Measurements from ENCODE around the gene PEMT.
"Not testable (repeated sequence)": the region's sequence is repeated elsewhere in the genome, so short reads cannot be mapped to it uniquely, and the experiment has no call there.

PEMT gene

DNA sequence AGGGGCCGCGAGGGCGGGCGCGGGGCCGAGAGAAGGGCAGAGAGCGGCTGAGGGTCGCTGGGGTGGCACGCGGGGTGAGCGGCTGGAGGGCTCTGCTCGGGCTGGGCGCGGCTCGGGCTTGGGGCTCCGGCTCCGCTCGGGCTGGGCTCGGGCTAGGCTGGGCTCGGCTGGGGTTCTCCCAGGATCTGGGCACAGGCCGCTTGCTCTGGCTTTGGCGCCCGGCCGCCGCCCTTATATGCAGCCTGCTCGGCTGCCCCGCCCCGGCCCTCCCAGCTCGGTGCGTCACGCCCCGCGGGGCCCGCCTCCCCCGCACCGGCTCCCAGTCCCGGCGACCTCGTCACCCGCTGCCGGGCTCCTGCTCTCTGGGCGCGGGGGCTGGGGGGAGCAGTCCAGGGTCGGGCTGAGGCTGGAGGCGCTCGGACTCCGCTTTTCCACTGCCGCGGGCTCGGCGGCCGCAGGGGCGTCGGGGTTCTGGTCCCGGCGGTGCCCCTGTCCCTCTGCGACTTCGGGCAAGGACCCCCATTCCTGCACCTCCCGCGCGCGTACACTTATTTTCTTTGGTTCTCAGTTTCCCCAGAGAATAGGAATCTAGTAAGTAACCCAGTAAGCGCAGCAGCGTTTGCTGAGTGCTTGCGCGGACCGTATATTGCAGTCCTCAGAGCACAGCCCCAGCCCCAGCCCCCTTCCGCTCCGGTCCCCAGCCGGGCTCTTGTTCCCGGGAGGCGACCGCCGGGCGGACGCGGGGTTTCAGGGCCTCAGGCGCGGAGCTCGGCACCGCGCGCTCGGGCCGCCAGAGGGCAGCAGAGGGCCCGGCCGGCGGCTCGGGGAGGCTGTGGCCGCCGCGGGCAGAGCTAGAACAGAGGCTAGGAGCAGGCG, 95.1 kb downstream of the PEMT start, which contains the start of gene RASD1:
Gene RASD1, minus strand, starts transcription at position 207 of the 876 bp plus-strand sequence. CDS start 214 bp downstream, outside the sequence.
- H3K27me3 Mint-ChIP-seq: peaks cover 6 to 9% of the 10 kb centered on the region in 2 donors
- H3K4me3 Mint-ChIP-seq: peak within 1 kb of the TSS; percentile 78 to 82
- ATAC-seq (replicated peaks) (peak; percentile 83), DNase-seq (peak; percentile 65 to 78 (median 73))
- H3K4me1 Mint-ChIP-seq (ENCODE audit: low read depth in 2 of 2): peaks cover 7 to 14% of the 10 kb centered on the region in 2 donors
- no peaks in the 10 kb centered on the region for H3K9me3 Mint-ChIP-seq
- H3K27ac Mint-ChIP-seq: peak within 1 kb of the TSS; percentile 58 to 64
- peaks cover 4% of the 10 kb centered on the region for H3K36me3 Mint-ChIP-seq (ENCODE audit: insufficient read depth)

- Mint-ChIP-seq H3K36me3 (ENCODE audit: insufficient read depth) (peaks cover 4% of the 10 kb centered on the region), H3K27me3 (peaks cover 6 to 9% of the 10 kb centered on the region in 2 donors), H3K27ac (peak overlapping the region in 1 of 2 donors; percentile 64), H3K9me3 (no peaks in the 10 kb centered on the region), H3K4me1 (ENCODE audit: low read depth in 2 of 2) (peaks cover 7 to 14% of the 10 kb centered on the region in 2 donors), H3K4me3 (peak overlapping the region; percentile 78 to 82)
- ATAC-seq (replicated peaks) (peak; percentile 5), DNase-seq (peak in 1 of 3 experiments; percentile 15)
These were observed 95.8 kb downstream of the PEMT start for GRCh38 chr17:17495536-17496188.

- H3K27ac Mint-ChIP-seq: peak overlapping the region in 1 of 2 donors; percentile 64
These were observed 96.5 kb downstream of the PEMT start for GRCh38 chr17:17494870-17495535.

DNA sequence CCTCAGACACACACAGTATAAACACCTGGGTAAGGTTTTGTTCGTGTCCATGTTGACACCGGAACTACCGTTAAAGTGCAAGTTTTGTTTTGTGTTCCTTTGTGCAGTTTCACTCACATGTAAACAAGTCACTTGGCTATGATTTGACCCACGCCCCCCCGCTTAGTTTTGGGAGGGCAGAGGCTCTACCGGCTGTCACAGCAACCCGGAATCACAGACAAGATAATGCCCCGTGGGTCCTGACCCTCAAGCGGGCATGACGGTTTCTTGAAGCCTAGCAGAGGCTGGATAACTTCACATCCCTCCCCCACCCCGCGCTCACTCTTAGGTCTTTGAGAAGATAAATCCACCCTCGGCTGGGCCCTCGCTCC, 97.0 kb downstream of the PEMT start:
- peaks cover 6 to 9% of the 10 kb centered on the region in 2 donors for H3K27me3 Mint-ChIP-seq

More at GRCh38 chr17:17494870-17495535, 96.5 kb downstream of the PEMT start:
- H3K36me3 Mint-ChIP-seq (ENCODE audit: insufficient read depth): peaks cover 4% of the 10 kb centered on the region
- ATAC-seq (replicated peaks) (no peak), DNase-seq (peak in 1 of 3 experiments; percentile 10)
- H3K4me1 Mint-ChIP-seq (ENCODE audit: low read depth in 2 of 2): peaks cover 7 to 14% of the 10 kb centered on the region in 2 donors
- H3K27me3 Mint-ChIP-seq: peaks cover 6 to 9% of the 10 kb centered on the region in 2 donors
- H3K9me3 Mint-ChIP-seq: no peaks in the 10 kb centered on the region
- peak overlapping the region; percentile 78 to 82 for H3K4me3 Mint-ChIP-seq

GRCh38 chr17:17493986-17494466, 97.5 kb downstream of the PEMT start:
- Mint-ChIP-seq H3K27ac (no peak overlapping the region), H3K9me3 (no peaks in the 10 kb centered on the region), H3K27me3 (peaks cover 6 to 9% of the 10 kb centered on the region in 2 donors), H3K4me1 (ENCODE audit: low read depth in 2 of 2) (peaks cover 7 to 14% of the 10 kb centered on the region in 2 donors), H3K4me3 (no peak overlapping the region), H3K36me3 (ENCODE audit: insufficient read depth) (peaks cover 10% of the 10 kb centered on the region)
- no peak for DNase-seq
- no peak for ATAC-seq (replicated peaks)

More for the DNA sequence above, 97.0 kb downstream of the PEMT start:
- Mint-ChIP-seq H3K4me3 (peak overlapping the region; percentile 8 to 34), H3K36me3 (ENCODE audit: insufficient read depth) (peaks cover 6% of the 10 kb centered on the region), H3K9me3 (no peaks in the 10 kb centered on the region), H3K27ac (no peak overlapping the region), H3K4me1 (ENCODE audit: low read depth in 2 of 2) (peaks cover 7 to 14% of the 10 kb centered on the region in 2 donors)
- ATAC-seq (replicated peaks): no peak
- no peak for DNase-seq

DNA sequence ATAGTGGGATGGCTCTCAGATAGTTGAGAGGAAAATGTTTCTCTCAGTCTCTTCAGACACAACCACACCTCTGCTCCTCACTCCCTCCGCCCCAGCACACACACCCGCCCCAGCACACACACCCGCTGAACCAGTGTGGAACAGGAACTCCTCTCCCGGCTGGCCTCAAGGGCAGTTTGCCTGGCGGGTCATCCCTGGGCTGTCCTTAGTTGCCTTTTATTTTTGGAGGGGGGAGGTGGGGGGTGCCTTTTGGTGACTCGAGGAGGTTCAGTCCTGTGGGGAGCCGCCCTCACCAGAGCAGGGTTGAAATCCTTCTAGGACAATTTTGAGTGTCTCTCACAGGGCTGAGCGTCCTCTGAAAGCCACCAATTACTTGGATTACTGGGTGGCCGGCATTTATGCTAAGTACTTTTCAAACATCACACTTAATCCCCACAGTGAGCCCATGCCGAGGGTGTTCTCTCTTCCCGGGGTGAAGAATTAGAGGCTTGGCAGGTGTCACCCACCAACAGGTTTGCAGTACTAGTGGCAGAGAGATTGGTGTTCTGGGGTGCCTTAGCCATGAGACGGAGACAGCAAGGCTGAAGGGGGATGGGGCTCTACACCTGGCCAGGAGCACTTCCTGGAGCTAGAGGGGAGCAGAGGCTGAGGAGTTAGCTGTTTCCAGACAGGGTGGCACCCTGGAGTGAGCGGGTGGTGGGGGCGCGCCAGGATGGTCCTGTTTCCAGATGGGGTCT, 98.1 kb downstream of the PEMT start:
- Mint-ChIP-seq H3K27me3 (peaks cover 6 to 9% of the 10 kb centered on the region in 2 donors), H3K4me1 (ENCODE audit: low read depth in 2 of 2) (peaks cover 7 to 14% of the 10 kb centered on the region in 2 donors), H3K9me3 (no peaks in the 10 kb centered on the region), H3K27ac (no peak overlapping the region), H3K4me3 (peak overlapping the region in 1 of 2 donors; percentile 23), H3K36me3 (ENCODE audit: insufficient read depth) (peaks cover 14% of the 10 kb centered on the region)
- no peak for DNase-seq
- no peak for ATAC-seq (replicated peaks)

GRCh38 chr17:17492571-17492970, 98.9 kb downstream of the PEMT start:
- Mint-ChIP-seq H3K4me1 (ENCODE audit: low read depth in 2 of 2) (peaks cover 11 to 17% of the 10 kb centered on the region in 2 donors), H3K9me3 (no peaks in the 10 kb centered on the region), H3K36me3 (ENCODE audit: insufficient read depth) (peaks cover 16% of the 10 kb centered on the region), H3K27ac (peak overlapping the region in 1 of 2 donors; percentile 39), H3K27me3 (peaks cover 6 to 9% of the 10 kb centered on the region in 2 donors), H3K4me3 (no peak overlapping the region)
- no peak for ATAC-seq (replicated peaks)
- DNase-seq: no peak

DNA sequence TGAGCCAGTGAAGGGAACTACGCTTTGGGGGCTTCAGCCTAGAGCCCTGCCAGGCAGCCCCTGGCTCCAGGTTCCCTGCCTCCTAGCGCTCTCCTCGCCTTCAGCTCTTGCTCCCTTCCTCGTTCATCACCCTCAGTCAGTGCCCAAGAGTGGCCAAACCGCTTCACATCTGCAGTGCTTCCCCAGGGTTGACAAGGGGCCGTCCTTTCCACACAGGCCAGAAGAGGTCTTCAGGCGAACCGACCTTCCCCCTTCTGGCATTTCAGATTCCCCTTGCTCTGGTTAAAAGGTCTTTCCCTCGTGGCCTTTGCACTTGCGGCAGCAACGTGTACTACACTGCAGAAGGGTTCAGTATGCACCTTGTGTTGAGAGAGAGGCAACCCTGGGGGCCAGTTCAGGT, 99.4 kb downstream of the PEMT start:
- Mint-ChIP-seq H3K4me3 (no peak overlapping the region), H3K27ac (peak overlapping the region in 1 of 2 donors; percentile 39), H3K4me1 (ENCODE audit: low read depth in 2 of 2) (peaks cover 11 to 17% of the 10 kb centered on the region in 2 donors), H3K36me3 (ENCODE audit: insufficient read depth) (peaks cover 16% of the 10 kb centered on the region), H3K9me3 (no peaks in the 10 kb centered on the region), H3K27me3 (peaks cover 6 to 9% of the 10 kb centered on the region in 2 donors)
- no peak for DNase-seq
- ATAC-seq (replicated peaks): no peak

- no peak overlapping the region for H3K4me3 Mint-ChIP-seq
- no peak for ATAC-seq (replicated peaks)
- no peak overlapping the region for H3K27ac Mint-ChIP-seq
- peaks cover 16% of the 10 kb centered on the region for H3K36me3 Mint-ChIP-seq (ENCODE audit: insufficient read depth)
- DNase-seq: no peak
- H3K27me3 Mint-ChIP-seq: peaks cover 6 to 9% of the 10 kb centered on the region in 2 donors
- no peaks in the 10 kb centered on the region for H3K9me3 Mint-ChIP-seq
- peaks cover 11 to 16% of the 10 kb centered on the region in 2 donors for H3K4me1 Mint-ChIP-seq (ENCODE audit: low read depth in 2 of 2)
These were observed 99.9 kb downstream of the PEMT start for GRCh38 chr17:17491546-17491988.

- peaks cover 16% of the 10 kb centered on the region for H3K36me3 Mint-ChIP-seq (ENCODE audit: insufficient read depth)
- DNase-seq (no peak), ATAC-seq (replicated peaks) (no peak)
These were observed 100.5 kb downstream of the PEMT start for GRCh38 chr17:17491031-17491471.

GRCh38 chr17:17487998-17488397, 103.5 kb downstream of the PEMT start:
- no peak overlapping the region for H3K27ac Mint-ChIP-seq
- H3K4me1 Mint-ChIP-seq (ENCODE audit: low read depth in 2 of 2): peaks cover 6 to 15% of the 10 kb centered on the region in 2 donors
- no peak overlapping the region for H3K4me3 Mint-ChIP-seq
- H3K9me3 Mint-ChIP-seq: no peaks in the 10 kb centered on the region
- H3K36me3 Mint-ChIP-seq (ENCODE audit: insufficient read depth): peaks cover 22% of the 10 kb centered on the region
- no peak for DNase-seq
- ATAC-seq (replicated peaks): no peak
- no peaks in the 10 kb centered on the region for H3K27me3 Mint-ChIP-seq

More at GRCh38 chr17:17491031-17491471, 100.5 kb downstream of the PEMT start:
- Mint-ChIP-seq H3K4me3 (no peak overlapping the region), H3K4me1 (ENCODE audit: low read depth in 2 of 2) (peaks cover 11 to 16% of the 10 kb centered on the region in 2 donors), H3K9me3 (no peaks in the 10 kb centered on the region), H3K27me3 (peaks cover 6 to 9% of the 10 kb centered on the region in 2 donors), H3K27ac (no peak overlapping the region)

DNA sequence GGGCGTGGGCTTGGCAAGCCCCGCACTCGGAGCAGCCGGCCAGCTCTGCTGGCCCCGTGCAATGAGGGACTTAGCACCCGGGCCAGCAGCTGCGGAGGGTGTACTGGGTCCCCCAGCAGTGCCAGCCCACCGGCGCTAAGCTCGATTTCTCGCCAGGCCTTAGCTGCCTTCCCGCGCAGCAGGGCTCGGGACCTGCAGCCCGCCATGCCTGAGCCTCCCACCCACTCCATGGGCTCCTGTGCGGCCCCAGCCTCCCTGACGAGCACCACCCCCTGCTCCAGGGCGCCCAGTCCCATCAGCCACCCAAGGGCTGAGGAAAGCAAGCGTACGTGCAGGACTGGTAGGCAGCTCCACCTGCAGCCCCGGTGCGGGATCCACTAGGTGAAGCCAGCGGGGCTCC, 105.1 kb downstream of the PEMT start:
- Mint-ChIP-seq H3K36me3 (ENCODE audit: insufficient read depth) (peaks cover 22% of the 10 kb centered on the region), H3K4me1 (ENCODE audit: low read depth in 2 of 2) (peaks cover 13 to 20% of the 10 kb centered on the region in 2 donors)
- H3K9me3 Mint-ChIP-seq; H3K4me3 Mint-ChIP-seq; ATAC-seq (replicated peaks); H3K27me3 Mint-ChIP-seq; H3K27ac Mint-ChIP-seq; DNase-seq: not testable (repeated sequence)

All from effector memory CD8-positive, alpha-beta T cell (primary cell).